Central memory CD8-positive, alpha-beta T cell (primary cell): ENCODE data around the gene DEK.
"Not testable (repeated sequence)": the region's sequence is repeated elsewhere in the genome, so short reads cannot be mapped to it uniquely, and the experiment has no call there.

Source experiments
- ATAC-seq: fragments of 150-1000 bp; cut with Tn5 transposase; replicated peaks from 2 replicates; pipeline ENCODE4 v1.10.0; 2022; ENCODE audit warnings: mild to moderate bottlenecking, moderate FRiP score, moderate number of reproducible peaks; ENCODE audit not compliant: poor library complexity, severe bottlenecking; ENCODE audit errors: extremely low read depth
- DNase-seq, 2 donors: peaks; one replicate each; pipeline ENCODE4 v3.0.0; 2021; ENCODE audit warnings: low spot score in 2 of 2
- H3K27ac Mint-ChIP-seq: one replicate; pipeline ENCODE4 v1.8.0; 2022; ENCODE audit warnings: low read depth, mild to moderate bottlenecking, moderate library complexity, mixed read lengths
- H3K27me3 Mint-ChIP-seq: one replicate; pipeline ENCODE4 v1.8.0; 2022; ENCODE audit warnings: mixed read lengths
- H3K36me3 Mint-ChIP-seq: one replicate; pipeline ENCODE4 v1.8.0; 2022; ENCODE audit warnings: mild to moderate bottlenecking, moderate library complexity, mixed read lengths; ENCODE audit not compliant: insufficient read depth
- H3K4me1 Mint-ChIP-seq: one replicate; pipeline ENCODE4 v1.8.0; 2022; ENCODE audit warnings: mixed read lengths
- H3K4me3 Mint-ChIP-seq: one replicate; pipeline ENCODE4 v1.8.0; 2022; ENCODE audit warnings: mild to moderate bottlenecking, moderate library complexity, mixed read lengths
- H3K9me3 Mint-ChIP-seq: one replicate; pipeline ENCODE4 v1.8.0; 2022; ENCODE audit warnings: mixed read lengths

Gene DEK

GRCh38 chr6:18243302-18243893, 20.9 kb downstream of the DEK start:
- H3K4me1 Mint-ChIP-seq = peaks cover 39% of the 10 kb centered on the region

GRCh38 chr6:18242062-18242851, 22.1 kb downstream of the DEK start:
- no peak for ATAC-seq
- Mint-ChIP-seq H3K9me3 (no peaks in the 10 kb centered on the region), H3K4me1 (peaks cover 44% of the 10 kb centered on the region), H3K36me3 (peaks cover 33% of the 10 kb centered on the region), H3K27me3 (no peaks in the 10 kb centered on the region), H3K4me3 (no peak overlapping the region), H3K27ac (peak overlapping the region; percentile 9)
- DNase-seq = no peak

More at GRCh38 chr6:18243302-18243893, 20.9 kb downstream of the DEK start:
- no peak overlapping the region for H3K27ac Mint-ChIP-seq
- no peaks in the 10 kb centered on the region for H3K9me3 Mint-ChIP-seq
- H3K36me3 Mint-ChIP-seq = peaks cover 34% of the 10 kb centered on the region
- DNase-seq (no peak), ATAC-seq (no peak)
- no peak overlapping the region for H3K4me3 Mint-ChIP-seq
- H3K27me3 Mint-ChIP-seq = no peaks in the 10 kb centered on the region

GRCh38 chr6:18241208-18242038, 22.9 kb downstream of the DEK start:
- Mint-ChIP-seq H3K27ac (peak overlapping the region; percentile 9), H3K27me3 (no peaks in the 10 kb centered on the region), H3K9me3 (no peaks in the 10 kb centered on the region), H3K4me1 (peaks cover 44% of the 10 kb centered on the region), H3K36me3 (peaks cover 40% of the 10 kb centered on the region), H3K4me3 (no peak overlapping the region)
- ATAC-seq = no peak
- no peak for DNase-seq

- Mint-ChIP-seq H3K27ac (no peak overlapping the region), H3K27me3 (no peaks in the 10 kb centered on the region), H3K36me3 (peaks cover 40% of the 10 kb centered on the region)
Measured at GRCh38 chr6:18240230-18240629, 24.1 kb downstream of the DEK start.

GRCh38 chr6:18237167-18237566, 27.2 kb downstream of the DEK start:
- DNase-seq (no peak), ATAC-seq (no peak)
- Mint-ChIP-seq H3K36me3 (peaks cover 39% of the 10 kb centered on the region), H3K9me3 (no peaks in the 10 kb centered on the region), H3K27ac (peak overlapping the region; percentile 74), H3K4me1 (peaks cover 29% of the 10 kb centered on the region), H3K27me3 (no peaks in the 10 kb centered on the region), H3K4me3 (no peak overlapping the region)

More at GRCh38 chr6:18240230-18240629, 24.1 kb downstream of the DEK start:
- DNase-seq (no peak), ATAC-seq (no peak)
- H3K4me1 Mint-ChIP-seq = peaks cover 34% of the 10 kb centered on the region
- no peaks in the 10 kb centered on the region for H3K9me3 Mint-ChIP-seq
- no peak overlapping the region for H3K4me3 Mint-ChIP-seq

GRCh38 chr6:18235524-18235923, 28.8 kb downstream of the DEK start:
- Mint-ChIP-seq H3K4me1 (peaks cover 32% of the 10 kb centered on the region), H3K36me3 (peaks cover 48% of the 10 kb centered on the region), H3K27ac (no peak overlapping the region), H3K4me3 (no peak overlapping the region), H3K27me3 (no peaks in the 10 kb centered on the region), H3K9me3 (no peaks in the 10 kb centered on the region)
- no peak for ATAC-seq
- DNase-seq = no peak

GRCh38 chr6:18234564-18234963, 29.8 kb downstream of the DEK start:
- ATAC-seq (no peak), DNase-seq (no peak)
- Mint-ChIP-seq H3K9me3 (no peaks in the 10 kb centered on the region), H3K4me1 (peaks cover 35% of the 10 kb centered on the region), H3K27ac (peak overlapping the region; percentile 30), H3K27me3 (no peaks in the 10 kb centered on the region), H3K36me3 (peaks cover 51% of the 10 kb centered on the region), H3K4me3 (no peak overlapping the region)

GRCh38 chr6:18233770-18234169, 30.6 kb downstream of the DEK start:
- not testable (repeated sequence) for H3K4me3 Mint-ChIP-seq, H3K27me3 Mint-ChIP-seq, H3K9me3 Mint-ChIP-seq, ATAC-seq, H3K27ac Mint-ChIP-seq, DNase-seq
- peaks cover 35% of the 10 kb centered on the region for H3K4me1 Mint-ChIP-seq
- H3K36me3 Mint-ChIP-seq = peaks cover 55% of the 10 kb centered on the region

GRCh38 chr6:18231856-18232255, 32.5 kb downstream of the DEK start:
- Mint-ChIP-seq H3K4me1 (peaks cover 35% of the 10 kb centered on the region), H3K27ac (peak overlapping the region; percentile 74), H3K36me3 (peaks cover 50% of the 10 kb centered on the region)
- not testable (repeated sequence) for H3K27me3 Mint-ChIP-seq, H3K4me3 Mint-ChIP-seq, H3K9me3 Mint-ChIP-seq, ATAC-seq, DNase-seq

- Mint-ChIP-seq H3K27ac (peak overlapping the region; percentile 2), H3K36me3 (peaks cover 45% of the 10 kb centered on the region), H3K4me1 (peaks cover 29% of the 10 kb centered on the region)
- H3K27me3 Mint-ChIP-seq, H3K4me3 Mint-ChIP-seq, H3K9me3 Mint-ChIP-seq, ATAC-seq, DNase-seq: not testable (repeated sequence)
Measured at GRCh38 chr6:18228590-18228989, 35.7 kb downstream of the DEK start.

GRCh38 chr6:18227166-18227565, 37.2 kb downstream of the DEK start:
- H3K27me3 Mint-ChIP-seq, H3K4me3 Mint-ChIP-seq, H3K9me3 Mint-ChIP-seq, DNase-seq, ATAC-seq, H3K27ac Mint-ChIP-seq: not testable (repeated sequence)
- H3K36me3 Mint-ChIP-seq = peaks cover 40% of the 10 kb centered on the region
- peaks cover 23% of the 10 kb centered on the region for H3K4me1 Mint-ChIP-seq

- peaks cover 36% of the 10 kb centered on the region for H3K36me3 Mint-ChIP-seq
- not testable (repeated sequence) for H3K9me3 Mint-ChIP-seq, ATAC-seq, DNase-seq, H3K27me3 Mint-ChIP-seq, H3K4me3 Mint-ChIP-seq
- H3K4me1 Mint-ChIP-seq = peaks cover 20% of the 10 kb centered on the region
- peak overlapping the region; percentile 61 for H3K27ac Mint-ChIP-seq
Measured at GRCh38 chr6:18226451-18227105, 37.8 kb downstream of the DEK start.
